A549 (cell line): ENCODE data around the gene LRTM2. TPM values are rescaled to one million over a fixed set of nuclear protein-coding genes. Genes with fewer than 3 reads are reported as not detected.

Experiments used
- ATAC-seq, 2 experiments: fragments of 200-7000 bp in 1 of 2; fragments of >200 bp in 1 of 2; cut with Nextera tagmentation in 1 of 2; cut with Tn5 transposase in 1 of 2; 3 replicates each; pipeline versions ENCODE4 v1.8.0 to v1.9.1; 2018 to 2020; ENCODE audit warnings: mild to moderate bottlenecking in 1 of 2, moderate library complexity in 1 of 2
- CTCF ChIA-PET: fragments of 300-600 bp; sonication (Branson Sonifier 250); formaldehyde crosslinking; extraction: SDS; loops from one replicate; lab custom pipeline; 2021; ENCODE audit warnings: antibody characterized with exemption, inconsistent platforms; lab: Yijun Ruan, JAX
- POLR2A ChIA-PET: fragments of 350-600 bp; formaldehyde crosslinking; extraction: SDS; loops from one replicate; lab custom pipeline; 2021; ENCODE audit warnings: antibody characterized with exemption, inconsistent platforms; lab: Yijun Ruan, JAX
- DNase-seq, 2 experiments: peaks; one replicate each; pipeline versions ENCODE4 v3.0.0 to v3.0.0-alpha.2; 2011 to 2016; ENCODE audit warnings: low read depth in 1 of 2, low spot score in 1 of 2
- FAIRE-seq: peaks from 2 replicates; lab custom pipeline; 2011; peaks lifted over from hg19 to GRCh38; lab: Jason Lieb, UNC
- H3K27ac ChIP-seq, 2 experiments: fragments of >200 bp; sonication (Bioruptor Twin); formaldehyde crosslinking; 3 replicates each; pipeline ENCODE4 v1.5.1; 2016 to 2017
- H3K4me1 ChIP-seq: fragments of >200 bp; sonication (Bioruptor Twin); formaldehyde crosslinking; 3 replicates; pipeline ENCODE4 v1.6.1; 2016
- H3K4me2 ChIP-seq: fragments of >200 bp; sonication (Bioruptor Twin); formaldehyde crosslinking; 3 replicates; pipeline ENCODE4 v1.6.1; 2016
- H3K4me3 ChIP-seq: fragments of >200 bp; sonication (Bioruptor Twin); formaldehyde crosslinking; 3 replicates; pipeline ENCODE4 v1.5.1; 2016
- H3K9me3 ChIP-seq: fragments of >200 bp; sonication (Bioruptor Twin); formaldehyde crosslinking; 3 replicates; pipeline ENCODE4 v1.6.1; 2016
- BHLHE40 ChIP-seq: IDR thresholded peaks from 2 replicates; pipeline ENCODE4 v1.6.1; 2012; ENCODE audit warnings: low read depth, low read length, inconsistent platforms
- CBX8 ChIP-seq: fragments of 200-600 bp; sonication (generic); IDR thresholded peaks from 2 replicates; pipeline ENCODE4 v1.6.1; 2016
- CHD2 ChIP-seq: fragments of 150-350 bp; IDR thresholded peaks from 2 replicates; pipeline ENCODE4 v1.6.1; 2014; ENCODE audit warnings: low read length; ENCODE audit not compliant: partially characterized antibody
- E2F6 ChIP-seq: IDR thresholded peaks from 2 replicates; pipeline ENCODE4 v1.6.1; 2012; ENCODE audit warnings: low read depth, borderline replicate concordance
- EHMT2 ChIP-seq: fragments of 200-600 bp; sonication (generic); IDR thresholded peaks from 2 replicates; pipeline ENCODE4 v1.6.1; 2016; ENCODE audit warnings: antibody characterized with exemption, low read depth, mild to moderate bottlenecking, moderate library complexity
- ELK1 ChIP-seq: fragments of 150-350 bp; IDR thresholded peaks from 2 replicates; pipeline ENCODE4 v1.6.1; 2014; ENCODE audit warnings: low read depth, mild to moderate bottlenecking, low read length
- ESRRA ChIP-seq: fragments of 150-350 bp; IDR thresholded peaks from 2 replicates; pipeline ENCODE4 v1.6.1; 2014; ENCODE audit warnings: mild to moderate bottlenecking, low read length, borderline replicate concordance
- FOSL2 ChIP-seq, 2 experiments: fragments of 450-650 bp in 1 of 2; fragments of >200 bp in 1 of 2; sonication (Bioruptor Twin) in 1 of 2; formaldehyde crosslinking; IDR thresholded peaks; 2 replicates each; pipeline versions ENCODE4 v1.5.0 to v1.6.1; 2016 to 2020; ENCODE audit warnings: mild to moderate bottlenecking in 1 of 2, moderate library complexity in 1 of 2
- GATA3 ChIP-seq: IDR thresholded peaks from 2 replicates; pipeline ENCODE4 v1.6.1; 2012; ENCODE audit warnings: borderline replicate concordance
- HMGXB4 ChIP-seq: fragments of 250-450 bp; sonication (Bioruptor Pico); IDR thresholded peaks from 2 replicates; pipeline ENCODE4 v1.5.0; 2021; ENCODE audit warnings: mild to moderate bottlenecking, moderate library complexity, borderline replicate concordance
- HOXA7 ChIP-seq: fragments of 250-450 bp; sonication (Bioruptor Pico); IDR thresholded peaks from 2 replicates; pipeline ENCODE4 v1.5.0; 2020; ENCODE audit warnings: mild to moderate bottlenecking, moderate library complexity
- HOXB5 ChIP-seq: fragments of 250-450 bp; sonication (Bioruptor Pico); IDR thresholded peaks from 2 replicates; pipeline ENCODE4 v1.5.0; 2020; ENCODE audit warnings: mild to moderate bottlenecking, moderate library complexity
- JUN ChIP-seq, 2 experiments: fragments of >200 bp; sonication (Bioruptor Twin); formaldehyde crosslinking; IDR thresholded peaks; 2 replicates in 1 of 2; 3 replicates in 1 of 2; pipeline ENCODE4 v1.6.1; 2016 to 2017
- NR3C1 ChIP-seq: fragments of >200 bp; sonication (Bioruptor Twin); formaldehyde crosslinking; IDR thresholded peaks from 3 replicates; pipeline ENCODE4 v1.6.1; 2017
- PHF8 ChIP-seq: fragments of 200-600 bp; sonication (generic); IDR thresholded peaks from 2 replicates; pipeline ENCODE4 v1.6.1; 2016; ENCODE audit warnings: low read depth, mild to moderate bottlenecking, antibody characterized with exemption, moderate library complexity, borderline replicate concordance
- POLR2A ChIP-seq: IDR thresholded peaks from 2 replicates; pipeline ENCODE4 v1.6.1; 2012; ENCODE audit warnings: mild to moderate bottlenecking, low read length
- POLR2AphosphoS2 ChIP-seq: conservative IDR thresholded peaks from 2 replicates; pipeline ENCODE4 v1.6.1; 2012; ENCODE audit warnings: low read length, improper control_type of control experiment, inconsistent platforms
- RFX5 ChIP-seq: fragments of 450-650 bp; IDR thresholded peaks from 2 replicates; pipeline ENCODE4 v1.7.1; 2014; ENCODE audit warnings: antibody characterized with exemption, mild to moderate bottlenecking, moderate library complexity
- RNF2 ChIP-seq: fragments of 200-600 bp; sonication (generic); IDR thresholded peaks from 2 replicates; pipeline ENCODE4 v1.6.1; 2016; ENCODE audit warnings: low read depth, mild to moderate bottlenecking, antibody characterized with exemption, moderate library complexity, borderline replicate concordance
- TP53 ChIP-seq: fragments of 250-450 bp; sonication (Bioruptor Pico); IDR thresholded peaks from 2 replicates; pipeline ENCODE4 v1.5.0; 2021; ENCODE audit warnings: mild to moderate bottlenecking, moderate library complexity
- WGBS: methylation state at CpG from one replicate; pipeline ENCODE4 v1.1.6; 2017; ENCODE audit errors: missing lambda C conversion rate; 5-methylcytosine and 5-hydroxymethylcytosine counted together
- polyA plus RNA-seq, 4 experiments: library from polyadenylated mRNA; depleted of rRNA in 3 of 4; stranded (reverse); fragments of >200 nt; fragmentation: RNase III in 1 of 4; extraction: RNeasy Plus Mini Kit Qiagen cat#74134 plus additional on column Dnase treatment in 1 of 4; gene quantifications; 2 replicates in 3 of 4; 3 replicates in 1 of 4; pipeline ENCODE4 v1.2.3, GENCODE V29; 2011 to 2017
- TF ChIP-seq, protein P1 (sequence below): fragments of >200 bp; sonication (Bioruptor Twin); formaldehyde crosslinking; IDR thresholded peaks from 3 replicates; pipeline ENCODE4 v1.5.1; 2016
- TF ChIP-seq, protein P2 (sequence below): fragments of 450-650 bp; IDR thresholded peaks from 2 replicates; pipeline ENCODE4 v1.6.1; 2014; ENCODE audit warnings: antibody characterized with exemption
- TF ChIP-seq, protein P3 (sequence below): fragments of >200 bp; sonication (Bioruptor Twin); formaldehyde crosslinking; IDR thresholded peaks from 2 replicates; pipeline ENCODE4 v1.6.1; 2016
- TF ChIP-seq, protein P4 (sequence below): IDR thresholded peaks from 2 replicates; pipeline ENCODE4 v1.6.1; 2012

Gene LRTM2
- polyA plus RNA-seq, 2 of the 4 experiments (the other 2 are of a cell fraction) = not detected

- DNase-seq = no peak
- Histone ChIP-seq H3K9me3 (no peaks in the 10 kb centered on the region), H3K4me2 (no peak overlapping the region), H3K4me3 (no peak overlapping the region), H3K27ac (no peak overlapping the region), H3K4me1 (no peaks in the 10 kb centered on the region)
- FAIRE-seq = no peak
- ATAC-seq = no peak
- ChIA-PET POLR2A (no interaction called here), CTCF (interaction anchor here (2.4 kb wide), 1 partner anchor 56 kb away, joined by 7 read pairs; no protein-coding TSS in a partner anchor)
- WGBS = 18% methylated on average over 7 of the region's 8 CpGs
- TF ChIP-seq E2F6 (no peak), GATA3 (no peak), CBX8 (no peak), ESRRA (no peak), PHF8 (no peak), BHLHE40 (no peak), RFX5 (no peak), EHMT2 (no peak), FOSL2 (IDR thresholded peaks at IDR 0.05) (no peak), FOSL2 (CRISPR knock-in tag; IDR thresholded peaks at IDR 0.05) (no peak), TP53 (CRISPR knock-in tag) (no peak), RNF2 (no peak), JUN (IDR thresholded peaks at IDR 0.05) (no peak), POLR2A (no peak), NR3C1 (no peak)
- TF ChIP-seq, protein P1, sequence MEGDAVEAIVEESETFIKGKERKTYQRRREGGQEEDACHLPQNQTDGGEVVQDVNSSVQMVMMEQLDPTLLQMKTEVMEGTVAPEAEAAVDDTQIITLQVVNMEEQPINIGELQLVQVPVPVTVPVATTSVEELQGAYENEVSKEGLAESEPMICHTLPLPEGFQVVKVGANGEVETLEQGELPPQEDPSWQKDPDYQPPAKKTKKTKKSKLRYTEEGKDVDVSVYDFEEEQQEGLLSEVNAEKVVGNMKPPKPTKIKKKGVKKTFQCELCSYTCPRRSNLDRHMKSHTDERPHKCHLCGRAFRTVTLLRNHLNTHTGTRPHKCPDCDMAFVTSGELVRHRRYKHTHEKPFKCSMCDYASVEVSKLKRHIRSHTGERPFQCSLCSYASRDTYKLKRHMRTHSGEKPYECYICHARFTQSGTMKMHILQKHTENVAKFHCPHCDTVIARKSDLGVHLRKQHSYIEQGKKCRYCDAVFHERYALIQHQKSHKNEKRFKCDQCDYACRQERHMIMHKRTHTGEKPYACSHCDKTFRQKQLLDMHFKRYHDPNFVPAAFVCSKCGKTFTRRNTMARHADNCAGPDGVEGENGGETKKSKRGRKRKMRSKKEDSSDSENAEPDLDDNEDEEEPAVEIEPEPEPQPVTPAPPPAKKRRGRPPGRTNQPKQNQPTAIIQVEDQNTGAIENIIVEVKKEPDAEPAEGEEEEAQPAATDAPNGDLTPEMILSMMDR = no peak
- TF ChIP-seq, protein P2, sequence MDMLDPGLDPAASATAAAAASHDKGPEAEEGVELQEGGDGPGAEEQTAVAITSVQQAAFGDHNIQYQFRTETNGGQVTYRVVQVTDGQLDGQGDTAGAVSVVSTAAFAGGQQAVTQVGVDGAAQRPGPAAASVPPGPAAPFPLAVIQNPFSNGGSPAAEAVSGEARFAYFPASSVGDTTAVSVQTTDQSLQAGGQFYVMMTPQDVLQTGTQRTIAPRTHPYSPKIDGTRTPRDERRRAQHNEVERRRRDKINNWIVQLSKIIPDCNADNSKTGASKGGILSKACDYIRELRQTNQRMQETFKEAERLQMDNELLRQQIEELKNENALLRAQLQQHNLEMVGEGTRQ = no peak
- TF ChIP-seq, protein P3, sequence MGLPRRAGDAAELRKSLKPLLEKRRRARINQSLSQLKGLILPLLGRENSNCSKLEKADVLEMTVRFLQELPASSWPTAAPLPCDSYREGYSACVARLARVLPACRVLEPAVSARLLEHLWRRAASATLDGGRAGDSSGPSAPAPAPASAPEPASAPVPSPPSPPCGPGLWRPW = no peak
Measured at GRCh38 chr12:1883513-1883912, 63.1 kb downstream of the LRTM2 start.

DNA sequence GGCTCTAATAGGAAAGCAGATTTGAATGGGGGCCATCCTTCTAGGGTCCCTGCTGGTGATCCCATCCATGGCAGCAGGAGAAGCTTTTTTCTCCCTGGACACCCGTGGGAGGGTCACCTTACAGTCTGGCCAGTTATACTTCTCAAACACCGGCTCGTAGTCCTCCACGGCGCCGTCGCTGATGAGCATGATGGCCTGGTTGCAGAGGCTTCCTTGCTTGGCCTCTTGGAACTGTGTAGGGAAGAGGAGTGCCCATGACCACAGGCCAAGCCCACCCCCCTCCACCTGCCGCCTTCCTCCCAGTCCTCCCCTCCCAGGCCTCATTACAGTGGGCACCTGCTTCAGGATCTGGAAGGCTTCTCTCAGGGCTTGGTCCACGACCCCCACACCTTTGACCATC is 64.3 kb downstream of the LRTM2 start:
- ATAC-seq = no peak
- WGBS = 63% methylated on average over 9 of the region's 9 CpGs

More for the DNA sequence above, 64.3 kb downstream of the LRTM2 start:
- H3K4me2 ChIP-seq = no peak overlapping the region
- H3K9me3 ChIP-seq = no peaks in the 10 kb centered on the region
- ChIA-PET POLR2A (no interaction called here), CTCF (interaction anchor here (1.2 kb wide), 1 partner anchor 11 kb away, joined by 3 read pairs; no protein-coding TSS in a partner anchor)
- no peak overlapping the region for H3K4me3 ChIP-seq
- H3K4me1 ChIP-seq = no peaks in the 10 kb centered on the region
- TF ChIP-seq RNF2 (no peak), POLR2AphosphoS2 (no peak), HMGXB4 (CRISPR knock-in tag) (no peak), ESRRA (no peak), HOXA7 (CRISPR knock-in tag) (no peak), RFX5 (no peak), POLR2A (no peak), HOXB5 (CRISPR knock-in tag) (no peak), ELK1 (no peak), NR3C1 (no peak), BHLHE40 (no peak), CHD2 (no peak)
- TF ChIP-seq, protein P4, sequence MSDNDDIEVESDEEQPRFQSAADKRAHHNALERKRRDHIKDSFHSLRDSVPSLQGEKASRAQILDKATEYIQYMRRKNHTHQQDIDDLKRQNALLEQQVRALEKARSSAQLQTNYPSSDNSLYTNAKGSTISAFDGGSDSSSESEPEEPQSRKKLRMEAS = no peak
- FAIRE-seq (no peak), DNase-seq (no peak)
- no peak overlapping the region for H3K27ac ChIP-seq
